Umbilical cord (tissue), 2 donors: Measurements from ENCODE around the gene CYFIP1. TPM values are rescaled to one million over a fixed set of nuclear protein-coding genes. Genes with fewer than 3 reads are reported as not detected.
A peak's percentile ranks its signal among the peaks of the same experiment; 100 is the strongest.

Experiments used
- DNase-seq: peaks from one replicate; pipeline ENCODE4 v3.0.0-alpha.2; 2015; ENCODE audit warnings: low spot score
- total RNA-seq: library from RNA; depleted of rRNA; stranded (reverse); fragments of >200 nt; gene quantifications from one replicate; pipeline ENCODE4 v1.2.3, GENCODE V29; 2014; ENCODE audit warnings: low replicate concordance; ENCODE audit not compliant: insufficient read depth

CYFIP1 gene
- total RNA-seq, 1 donor from 2014 or later, result 134 TPM

GRCh38 chr15:22890296-22890695, 89.9 kb downstream of the CYFIP1 start:
- no peak for DNase-seq

GRCh38 chr15:22889146-22889818, 90.9 kb downstream of the CYFIP1 start:
- DNase-seq, result no peak

- DNase-seq, result peak; percentile 88
Observed at GRCh38 chr15:22888120-22888859, 91.9 kb downstream of the CYFIP1 start.

GRCh38 chr15:22887157-22887951, 92.8 kb downstream of the CYFIP1 start:
- DNase-seq, result peak; percentile 38

GRCh38 chr15:22885120-22885519, 95.0 kb downstream of the CYFIP1 start:
- no peak for DNase-seq

- no peak for DNase-seq
Observed at GRCh38 chr15:22884344-22884743, 95.8 kb downstream of the CYFIP1 start.

GRCh38 chr15:22883196-22883595, 97.0 kb downstream of the CYFIP1 start:
- no peak for DNase-seq

- no peak for DNase-seq
Observed at GRCh38 chr15:22881739-22882440, 98.3 kb downstream of the CYFIP1 start.

- DNase-seq, result no peak
Observed at GRCh38 chr15:22880981-22881738, 99.0 kb downstream of the CYFIP1 start.

- DNase-seq, result no peak
Observed at GRCh38 chr15:22880068-22880980, 99.8 kb downstream of the CYFIP1 start.

GRCh38 chr15:22878103-22878502, 102.1 kb downstream of the CYFIP1 start:
- DNase-seq, result no peak

- DNase-seq, result no peak
Observed at GRCh38 chr15:22877607-22878006, 102.6 kb downstream of the CYFIP1 start.

GRCh38 chr15:22877117-22877516, 103.1 kb downstream of the CYFIP1 start:
- DNase-seq, result no peak

GRCh38 chr15:22874966-22875365, 105.2 kb downstream of the CYFIP1 start:
- no peak for DNase-seq

GRCh38 chr15:22874256-22874655, 105.9 kb downstream of the CYFIP1 start:
- no peak for DNase-seq

- DNase-seq, result no peak
Observed at GRCh38 chr15:22873841-22874240, 106.3 kb downstream of the CYFIP1 start.

- no peak for DNase-seq
Observed at GRCh38 chr15:22872936-22873701, 107.0 kb downstream of the CYFIP1 start.

- no peak for DNase-seq
Observed at GRCh38 chr15:22871481-22872086, 108.6 kb downstream of the CYFIP1 start.

GRCh38 chr15:22870865-22871264, 109.3 kb downstream of the CYFIP1 start:
- no peak for DNase-seq
